Caco-2 (cell line): ENCODE measurements around the gene EID2B. TPM values are rescaled to one million over a fixed set of nuclear protein-coding genes. Genes with fewer than 3 reads are reported as not detected.

Experiments
- BruUV-seq: library from RNA; stranded (reverse); fragments of 400-500 nt; replicated peaks from 2 replicates; lab custom pipeline; 2021; lab: Mats Ljungman, UMichigan
- CTCF ChIA-PET: fragments of 300-600 bp; sonication (Branson Sonifier 250); formaldehyde crosslinking; loops from one replicate; lab custom pipeline; 2022; ENCODE audit warnings: antibody characterized with exemption; lab: Charles Lee
- POLR2A ChIA-PET: fragments of 300-600 bp; sonication (Branson Sonifier 250); formaldehyde crosslinking; loops from one replicate; lab custom pipeline; 2022; ENCODE audit warnings: antibody characterized with exemption; lab: Charles Lee
- DNase-seq, 2 experiments: peaks; one replicate each; pipeline versions ENCODE4 v3.0.0 to v3.0.0-alpha.2; 2020 to 2022
- H3K27me3 ChIP-seq: replicated peaks from 2 replicates; pipeline ENCODE4 v1.6.0; 2011; ENCODE audit warnings: low read length; ENCODE audit not compliant: control insufficient read depth, insufficient read depth
- H3K36me3 ChIP-seq: 2 replicates; pipeline ENCODE4 v1.5.1; 2011; ENCODE audit warnings: low read length; ENCODE audit not compliant: control insufficient read depth, insufficient read depth
- H3K4me1 ChIP-seq: fragments of 250-450 bp; sonication (Bioruptor Pico); 2 replicates; pipeline ENCODE4 v1.5.1; 2020; ENCODE audit warnings: mild to moderate bottlenecking
- H3K4me3 ChIP-seq: 2 replicates; pipeline ENCODE4 v1.5.1; 2011; ENCODE audit warnings: low read depth, mild to moderate bottlenecking, control low read depth, low read length
- H3K9me3 ChIP-seq: fragments of 250-450 bp; sonication (Bioruptor Pico); 2 replicates; pipeline ENCODE4 v1.5.1; 2020; ENCODE audit warnings: mild to moderate bottlenecking, moderate library complexity
- H3K27ac Mint-ChIP-seq: one replicate; pipeline ENCODE4 v1.8.0; 2022; ENCODE audit warnings: mixed read lengths; ENCODE audit not compliant: unreplicated experiment
- H3K27me3 Mint-ChIP-seq: one replicate; pipeline ENCODE4 v1.8.0; 2022; ENCODE audit warnings: mixed read lengths; ENCODE audit not compliant: insufficient read depth, unreplicated experiment
- H3K36me3 Mint-ChIP-seq: one replicate; pipeline ENCODE4 v1.8.0; 2022; ENCODE audit warnings: mild to moderate bottlenecking, mixed read lengths; ENCODE audit not compliant: insufficient read depth, unreplicated experiment
- H3K4me1 Mint-ChIP-seq: one replicate; pipeline ENCODE4 v1.8.0; 2022; ENCODE audit warnings: low read depth, mixed read lengths; ENCODE audit not compliant: unreplicated experiment
- H3K4me3 Mint-ChIP-seq: one replicate; pipeline ENCODE4 v1.8.0; 2022; ENCODE audit warnings: mild to moderate bottlenecking, moderate library complexity, mixed read lengths; ENCODE audit not compliant: unreplicated experiment
- H3K9me3 Mint-ChIP-seq: one replicate; pipeline ENCODE4 v1.8.0; 2022; ENCODE audit warnings: mixed read lengths; ENCODE audit not compliant: unreplicated experiment
- intact Hi-C: fragments of 100-400 bp; cut with micrococcal nuclease; formaldehyde crosslinking; loops from one replicate; pipeline ENCODE4 v1.10.0; 2022; ENCODE audit not compliant: unreplicated experiment
- total RNA-seq: library from RNA; stranded (reverse); gene quantifications from 2 replicates; pipeline ENCODE4 v1.2.3, GENCODE V29; 2022
- TF ChIP-seq, protein P1 (sequence below), 2 experiments: fragments of 200-600 bp in 1 of 2; IDR thresholded peaks; 1 replicate in 1 of 2; 2 replicates in 1 of 2; pipeline versions ENCODE4 v1.5.1 to v1.8.0; 2011 to 2022; ENCODE audit warnings: antibody characterized with exemption in 1 of 2, control low read depth in 1 of 2, inconsistent platforms in 1 of 2, low read depth in 1 of 2, low read length in 1 of 2, mild to moderate bottlenecking in 1 of 2, moderate library complexity in 1 of 2; ENCODE audit not compliant: insufficient read depth in 1 of 2, severe bottlenecking in 1 of 2, unreplicated experiment in 1 of 2

EID2B gene
- total RNA-seq, 1 experiment from 2014 or later = 2.1 TPM

GRCh38 chr19:39483141-39483540 is 49.5 kb downstream of the EID2B start:
- Histone ChIP-seq H3K36me3 (peaks cover 4% of the 10 kb centered on the region), H3K4me1 (0 out of 2 replicates have a peak, but pooled peaks cover 5% of the 10 kb centered on the region), H3K27me3 (no peaks in the 10 kb centered on the region), H3K9me3 (no peaks in the 10 kb centered on the region), H3K4me3 (no peak overlapping the region)
- H3K4me3 Mint-ChIP-seq = peak overlapping the region; percentile 92
- H3K27ac Mint-ChIP-seq = no peak overlapping the region
- BruUV-seq = no TSS peak
- ChIA-PET POLR2A (interaction anchor here (0.6 kb wide), 1 partner anchor 57 kb away, joined by 3 read pairs; no protein-coding TSS in a partner anchor), CTCF (interaction anchor here (0.6 kb wide), 1 partner anchor 15 kb away, joined by 5 read pairs; no protein-coding TSS in a partner anchor)
- DNase-seq = no peak
- H3K27me3 Mint-ChIP-seq = no peaks in the 10 kb centered on the region
- intact Hi-C loops = no loop called here
- H3K9me3 Mint-ChIP-seq = no peaks in the 10 kb centered on the region
- H3K36me3 Mint-ChIP-seq = peaks cover 76% of the 10 kb centered on the region
- H3K4me1 Mint-ChIP-seq = peaks cover 17% of the 10 kb centered on the region
- TF ChIP-seq, protein P1, sequence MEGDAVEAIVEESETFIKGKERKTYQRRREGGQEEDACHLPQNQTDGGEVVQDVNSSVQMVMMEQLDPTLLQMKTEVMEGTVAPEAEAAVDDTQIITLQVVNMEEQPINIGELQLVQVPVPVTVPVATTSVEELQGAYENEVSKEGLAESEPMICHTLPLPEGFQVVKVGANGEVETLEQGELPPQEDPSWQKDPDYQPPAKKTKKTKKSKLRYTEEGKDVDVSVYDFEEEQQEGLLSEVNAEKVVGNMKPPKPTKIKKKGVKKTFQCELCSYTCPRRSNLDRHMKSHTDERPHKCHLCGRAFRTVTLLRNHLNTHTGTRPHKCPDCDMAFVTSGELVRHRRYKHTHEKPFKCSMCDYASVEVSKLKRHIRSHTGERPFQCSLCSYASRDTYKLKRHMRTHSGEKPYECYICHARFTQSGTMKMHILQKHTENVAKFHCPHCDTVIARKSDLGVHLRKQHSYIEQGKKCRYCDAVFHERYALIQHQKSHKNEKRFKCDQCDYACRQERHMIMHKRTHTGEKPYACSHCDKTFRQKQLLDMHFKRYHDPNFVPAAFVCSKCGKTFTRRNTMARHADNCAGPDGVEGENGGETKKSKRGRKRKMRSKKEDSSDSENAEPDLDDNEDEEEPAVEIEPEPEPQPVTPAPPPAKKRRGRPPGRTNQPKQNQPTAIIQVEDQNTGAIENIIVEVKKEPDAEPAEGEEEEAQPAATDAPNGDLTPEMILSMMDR (IDR thresholded peaks at IDR 0.05; ENCODE audit: insufficient read depth in 1 of 2, low read depth in 1 of 2, low read length in 1 of 2, severe bottlenecking in 1 of 2, unreplicated experiment in 1 of 2) = no peak

GRCh38 chr19:39481676-39482075 is 51.0 kb downstream of the EID2B start:
- peak overlapping the region; percentile 81 for H3K27ac Mint-ChIP-seq
- Histone ChIP-seq H3K9me3 (no peaks in the 10 kb centered on the region), H3K27me3 (no peaks in the 10 kb centered on the region), H3K36me3 (peaks cover 4% of the 10 kb centered on the region), H3K4me1 (0 out of 2 replicates have a peak, but pooled peaks cover 5% of the 10 kb centered on the region), H3K4me3 (peak overlapping the region; percentile 94)
- H3K9me3 Mint-ChIP-seq = no peaks in the 10 kb centered on the region
- TF ChIP-seq, protein P1 (IDR thresholded peaks at IDR 0.05; ENCODE audit: insufficient read depth in 1 of 2, low read depth in 1 of 2, low read length in 1 of 2, severe bottlenecking in 1 of 2, unreplicated experiment in 1 of 2) = no peak
- no TSS peak for BruUV-seq
- peaks cover 74% of the 10 kb centered on the region for H3K36me3 Mint-ChIP-seq
- H3K4me1 Mint-ChIP-seq = peaks cover 17% of the 10 kb centered on the region
- H3K27me3 Mint-ChIP-seq = no peaks in the 10 kb centered on the region
- intact Hi-C loops = loop anchor here (2.0 kb wide), 1 partner anchor 37 kb away; the partner anchor contains the start of gene SUPT5H
- peak overlapping the region; percentile 92 for H3K4me3 Mint-ChIP-seq
- POLR2A ChIA-PET = interaction anchor here (0.9 kb wide), 1 partner anchor 46 kb away, joined by 4 read pairs; the partner anchor contains the start of gene RPS16
- CTCF ChIA-PET = interaction anchor here (0.5 to 0.7 kb wide), 2 partner anchors 21 to 38 kb away, joined by 3 to 5 read pairs; no protein-coding TSS in a partner anchor
- DNase-seq = no peak

DNA sequence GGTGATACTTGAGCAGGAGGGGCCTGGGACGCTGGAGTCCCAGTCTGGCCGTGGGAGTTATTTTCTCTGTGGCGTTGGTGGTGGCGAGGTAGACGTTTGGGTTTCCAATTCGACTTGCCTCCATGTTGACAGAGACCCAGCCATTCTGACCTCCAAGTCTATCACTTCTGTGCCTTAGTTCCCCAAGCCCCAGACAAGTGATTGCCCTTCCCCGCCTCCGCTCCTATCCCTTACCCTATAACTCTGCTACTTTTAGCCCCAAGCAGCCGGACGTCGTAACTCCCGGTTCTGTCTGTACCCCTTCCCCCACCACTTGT is 51.5 kb downstream of the EID2B start:
- BruUV-seq = TSS peak; percentile 26

More for the DNA sequence above, 51.5 kb downstream of the EID2B start:
- Mint-ChIP-seq H3K36me3 (peaks cover 76% of the 10 kb centered on the region), H3K27me3 (no peaks in the 10 kb centered on the region), H3K9me3 (no peaks in the 10 kb centered on the region), H3K27ac (peak overlapping the region; percentile 81), H3K4me3 (peak overlapping the region; percentile 92), H3K4me1 (peaks cover 17% of the 10 kb centered on the region)
- Histone ChIP-seq H3K27me3 (no peaks in the 10 kb centered on the region), H3K36me3 (peaks cover 5% of the 10 kb centered on the region), H3K9me3 (no peaks in the 10 kb centered on the region), H3K4me1 (0 out of 2 replicates have a peak, but pooled peaks cover 5% of the 10 kb centered on the region), H3K4me3 (peak overlapping the region; percentile 94)
- intact Hi-C loops = loop anchor here (2.0 kb wide), 1 partner anchor 36 kb away; the partner anchor contains the start of gene SUPT5H
- ChIA-PET POLR2A (interaction anchor here (0.6 to 1.2 kb wide), 4 partner anchors 45 to 985 kb away, joined by 3 to 41 read pairs (median 6); partner anchors contain the start of gene RPS16), CTCF (interaction anchor here (0.6 kb wide), 2 partner anchors 46 to 90 kb away, joined by 3 to 5 read pairs; partner anchors contain the start of gene PAF1)
- TF ChIP-seq, protein P1 (IDR thresholded peaks at IDR 0.05; ENCODE audit: insufficient read depth in 1 of 2, low read depth in 1 of 2, low read length in 1 of 2, severe bottlenecking in 1 of 2, unreplicated experiment in 1 of 2) = no peak
- no peak for DNase-seq

Other genes with a start within 250 kb of the EID2B start
- not detected in 2 replicates for gene IFNL1, start 236.4 kb downstream of the EID2B start, total RNA-seq
- 21.1 and 21.2 TPM in 2 replicates for gene LRFN1, start 212.0 kb downstream of the EID2B start, total RNA-seq
- gene GMFG, start 196.8 kb downstream of the EID2B start, total RNA-seq = 0.91 TPM in 1 of 2 replicates, not detected in the other
- 132 and 147 TPM in 2 replicates for gene SAMD4B, start 190.4 kb downstream of the EID2B start, total RNA-seq
- gene PAF1, start 141.7 kb downstream of the EID2B start, total RNA-seq = 57.9 and 59.0 TPM in 2 replicates
- 50.3 and 50.8 TPM in 2 replicates for gene MED29, start 141.5 kb downstream of the EID2B start, total RNA-seq
- gene ZFP36, start 126.0 kb downstream of the EID2B start, total RNA-seq = 25.8 and 29.7 TPM in 2 replicates
- 49.8 and 64.1 TPM in 2 replicates for gene PLEKHG2, start 120.2 kb downstream of the EID2B start, total RNA-seq
- gene RPS16, start 96.9 kb downstream of the EID2B start, total RNA-seq = 2,801 and 3,019 TPM in 2 replicates
- gene SUPT5H, start 87.3 kb downstream of the EID2B start, total RNA-seq = 171 and 188 TPM in 2 replicates
- gene TIMM50, start 52.0 kb downstream of the EID2B start, total RNA-seq = 152 and 162 TPM in 2 replicates
- 1.7 and 2.7 TPM in 2 replicates for gene DLL3, start 33.9 kb downstream of the EID2B start, total RNA-seq
- 0.46 and 1.6 TPM in 2 replicates for gene SELENOV, start 17.7 kb downstream of the EID2B start, total RNA-seq
- 21.7 and 26.3 TPM in 2 replicates for gene EID2, start 7.3 kb upstream of the EID2B start, total RNA-seq
- gene LGALS13, start 69.7 kb upstream of the EID2B start, total RNA-seq = not detected in 2 replicates
- gene LGALS16, start 123.1 kb upstream of the EID2B start, total RNA-seq = not detected in 2 replicates
- 1.2 and 2.4 TPM in 2 replicates for gene LGALS14, start 171.6 kb upstream of the EID2B start, total RNA-seq
- not detected in 2 replicates for gene CLC, start 205.2 kb upstream of the EID2B start, total RNA-seq
- gene LEUTX, start 246.0 kb upstream of the EID2B start, total RNA-seq = not detected in 2 replicates